GM23248 (cell line): Measurements from ENCODE around the gene ANKRD11. TPM values are rescaled to one million over a fixed set of nuclear protein-coding genes. Genes with fewer than 3 reads are reported as not detected.

Source experiments
- DNase-seq: peaks from one replicate; pipeline ENCODE4 v3.0.0-alpha.2; 2015
- H2AFZ ChIP-seq: fragments of 200-600 bp; sonication (generic); 2 replicates; pipeline ENCODE4 v1.6.1; 2016; ENCODE audit warnings: antibody characterized with exemption
- H3F3A ChIP-seq: fragments of 200-600 bp; sonication (generic); 2 replicates; pipeline ENCODE4 v1.6.1; 2016; ENCODE audit warnings: mild to moderate bottlenecking, antibody characterized with exemption, mixed run types; ENCODE audit not compliant: insufficient read depth
- H3K27ac ChIP-seq: fragments of 200-600 bp; sonication (generic); 2 replicates; pipeline ENCODE4 v1.5.1; 2016; ENCODE audit warnings: mild to moderate bottlenecking
- H3K27me3 ChIP-seq: fragments of 200-600 bp; sonication (generic); replicated peaks from 2 replicates; pipeline ENCODE4 v1.6.1; 2016; ENCODE audit warnings: mild to moderate bottlenecking; ENCODE audit not compliant: insufficient read depth
- H3K36me3 ChIP-seq: fragments of 200-600 bp; sonication (generic); 2 replicates; pipeline ENCODE4 v1.6.1; 2016; ENCODE audit warnings: low read depth, mild to moderate bottlenecking
- H3K4me1 ChIP-seq: fragments of 200-600 bp; sonication (generic); 2 replicates; pipeline ENCODE4 v1.6.1; 2016; ENCODE audit warnings: mild to moderate bottlenecking; ENCODE audit not compliant: insufficient read depth
- H3K4me2 ChIP-seq: fragments of 200-600 bp; sonication (generic); one replicate; pipeline ENCODE4 v1.6.1; 2016; ENCODE audit warnings: mild to moderate bottlenecking; ENCODE audit not compliant: unreplicated experiment
- H3K4me3 ChIP-seq: fragments of 200-600 bp; sonication (generic); 2 replicates; pipeline ENCODE4 v1.5.1; 2016; ENCODE audit warnings: mild to moderate bottlenecking
- H3K79me2 ChIP-seq: fragments of 200-600 bp; sonication (generic); 2 replicates; pipeline ENCODE4 v1.6.1; 2016; ENCODE audit warnings: mild to moderate bottlenecking; ENCODE audit not compliant: insufficient read depth
- H3K9ac ChIP-seq: fragments of 200-600 bp; sonication (generic); 2 replicates; pipeline ENCODE4 v1.6.1; 2016; ENCODE audit warnings: mild to moderate bottlenecking
- H3K9me2 ChIP-seq: fragments of 200-600 bp; sonication (generic); 2 replicates; pipeline ENCODE4 v1.6.1; 2016; ENCODE audit warnings: mixed run types, mild to moderate bottlenecking, moderate library complexity; ENCODE audit not compliant: insufficient read depth
- H3K9me3 ChIP-seq: fragments of 200-600 bp; sonication (generic); one replicate; pipeline ENCODE4 v1.6.1; 2017; ENCODE audit warnings: low read depth
- H4K20me1 ChIP-seq: fragments of 200-600 bp; sonication (generic); 2 replicates; pipeline ENCODE4 v1.6.0; 2016; ENCODE audit not compliant: insufficient read depth
- EZH2 ChIP-seq: fragments of 200-600 bp; sonication (generic); IDR thresholded peaks from 2 replicates; pipeline ENCODE4 v1.6.1; 2018; ENCODE audit warnings: antibody characterized with exemption, mild to moderate bottlenecking; ENCODE audit not compliant: insufficient read depth, poor library complexity, severe bottlenecking
- EZH2phosphoT487 ChIP-seq: fragments of 200-600 bp; sonication (generic); IDR thresholded peaks from 2 replicates; pipeline ENCODE4 v1.6.1; 2018; ENCODE audit warnings: antibody characterized with exemption, moderate library complexity, mild to moderate bottlenecking, low read depth; ENCODE audit not compliant: insufficient read depth
- WGBS, 2 experiments: methylation state at CpG; one replicate each; pipeline ENCODE4 v1.1.6; 2015 to 2017; ENCODE audit warnings: low lambda C conversion rate in 2 of 2, low coverage in 1 of 2; ENCODE audit errors: missing lambda C conversion rate in 2 of 2; 5-methylcytosine and 5-hydroxymethylcytosine counted together
- in situ Hi-C: fragments of 300-500 bp; cut with MboI; formaldehyde crosslinking; loops from 2 replicates; pipeline ENCODE4 v1.15.0; 2020
- polyA plus RNA-seq: library from polyadenylated mRNA; unstranded; fragments of >200 nt; fragmentation: Nextera tagmentation; extraction: Ambion mirVana; gene quantifications from 2 replicates; pipeline ENCODE4 v1.2.1, GENCODE V29; 2016
- total RNA-seq: library from RNA; depleted of rRNA; stranded (reverse); fragments of >200 nt; shearing (Covaris generic); gene quantifications from 2 replicates; pipeline ENCODE4 v1.2.3, GENCODE V29; 2014

The ANKRD11 gene
- total and polyA plus RNA-seq, 2 experiments from 2014 or later, result 39.3 to 84.7 TPM

- H3F3A ChIP-seq, result peaks cover 19% of the 10 kb centered on the region
- H3K9ac ChIP-seq, result no peak overlapping the region
- no peak overlapping the region for H2AFZ ChIP-seq
- no peak for TF ChIP-seq EZH2
- TF ChIP-seq EZH2phosphoT487, result no peak
- H3K9me3 ChIP-seq, result no peaks in the 10 kb centered on the region
- H3K27me3 ChIP-seq, result no peaks in the 10 kb centered on the region
- DNase-seq, result no peak
- no peaks in the 10 kb centered on the region for H3K9me2 ChIP-seq
- no peak overlapping the region for H3K4me2 ChIP-seq
- H3K36me3 ChIP-seq, result no peaks in the 10 kb centered on the region
- H4K20me1 ChIP-seq, result peaks cover 75% of the 10 kb centered on the region
- peaks cover 99% of the 10 kb centered on the region for H3K79me2 ChIP-seq
- H3K4me1 ChIP-seq, result no peaks in the 10 kb centered on the region; the same call in 1 of the 2 replicates
- 91 to 99% methylated on average over 11 of the region's 11 CpGs for WGBS, 2 experiments
- no peak overlapping the region for H3K4me3 ChIP-seq
- no peak overlapping the region for H3K27ac ChIP-seq
- in situ Hi-C loops, result no loop called here
Observed at GRCh38 chr16:89420204-89420603, 70.2 kb downstream of the ANKRD11 start.

DNA sequence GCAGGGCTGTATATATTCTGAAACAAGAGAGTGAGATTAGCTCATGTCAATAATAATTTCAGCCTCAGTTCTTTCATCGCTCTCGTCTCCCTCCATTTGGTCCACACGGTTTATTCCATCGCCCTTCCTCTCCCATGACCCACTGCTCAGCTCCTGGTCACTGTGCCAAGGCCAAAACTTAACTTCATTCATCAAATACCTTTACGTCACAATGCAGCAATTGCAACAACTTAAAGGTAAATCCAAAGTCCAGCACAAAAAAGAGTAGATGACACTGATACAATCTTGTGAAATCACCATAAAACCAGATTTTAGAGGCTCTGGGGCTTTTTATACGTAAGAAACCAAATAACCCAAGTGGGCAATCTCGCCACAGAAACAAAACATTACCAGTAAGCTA lies 72.0 kb downstream of the ANKRD11 start:
- H4K20me1 ChIP-seq, result peaks cover 80% of the 10 kb centered on the region
- in situ Hi-C loops, result no loop called here
- WGBS, 2 experiments, result 90 to 93% methylated on average over 7 of the region's 7 CpGs
- no peaks in the 10 kb centered on the region for H3K9me3 ChIP-seq
- H3K79me2 ChIP-seq, result peaks cover 99% of the 10 kb centered on the region
- peaks cover 12% of the 10 kb centered on the region for H3F3A ChIP-seq
- H2AFZ ChIP-seq, result no peak overlapping the region
- no peaks in the 10 kb centered on the region for H3K36me3 ChIP-seq
- H3K4me1 ChIP-seq, result no peaks in the 10 kb centered on the region; the same call in 1 of the 2 replicates
- no peak for DNase-seq
- H3K9me2 ChIP-seq, result no peaks in the 10 kb centered on the region
- no peak overlapping the region for H3K4me3 ChIP-seq
- H3K27me3 ChIP-seq, result no peaks in the 10 kb centered on the region
- no peak for TF ChIP-seq EZH2
- TF ChIP-seq EZH2phosphoT487, result no peak
- H3K27ac ChIP-seq, result no peak overlapping the region
- no peak overlapping the region for H3K9ac ChIP-seq
- H3K4me2 ChIP-seq, result no peak overlapping the region

- Histone ChIP-seq H3K4me1 (no peaks in the 10 kb centered on the region; the same call in 1 of the 2 replicates), H3F3A (peaks cover 6% of the 10 kb centered on the region), H3K36me3 (no peaks in the 10 kb centered on the region), H3K9ac (no peak overlapping the region), H4K20me1 (peaks cover 80% of the 10 kb centered on the region), H3K4me2 (no peak overlapping the region), H2AFZ (no peak overlapping the region), H3K4me3 (no peak overlapping the region), H3K79me2 (peaks cover 99% of the 10 kb centered on the region), H3K9me2 (no peaks in the 10 kb centered on the region), H3K9me3 (no peaks in the 10 kb centered on the region), H3K27ac (no peak overlapping the region), H3K27me3 (no peaks in the 10 kb centered on the region)
- in situ Hi-C loops, result no loop called here
- WGBS, 2 experiments, result 54 to 60% methylated on average over 7 of the region's 7 CpGs
- no peak for DNase-seq
- TF ChIP-seq EZH2phosphoT487 (no peak), EZH2 (no peak)
Observed at GRCh38 chr16:89417352-89417751, 73.0 kb downstream of the ANKRD11 start.

DNA sequence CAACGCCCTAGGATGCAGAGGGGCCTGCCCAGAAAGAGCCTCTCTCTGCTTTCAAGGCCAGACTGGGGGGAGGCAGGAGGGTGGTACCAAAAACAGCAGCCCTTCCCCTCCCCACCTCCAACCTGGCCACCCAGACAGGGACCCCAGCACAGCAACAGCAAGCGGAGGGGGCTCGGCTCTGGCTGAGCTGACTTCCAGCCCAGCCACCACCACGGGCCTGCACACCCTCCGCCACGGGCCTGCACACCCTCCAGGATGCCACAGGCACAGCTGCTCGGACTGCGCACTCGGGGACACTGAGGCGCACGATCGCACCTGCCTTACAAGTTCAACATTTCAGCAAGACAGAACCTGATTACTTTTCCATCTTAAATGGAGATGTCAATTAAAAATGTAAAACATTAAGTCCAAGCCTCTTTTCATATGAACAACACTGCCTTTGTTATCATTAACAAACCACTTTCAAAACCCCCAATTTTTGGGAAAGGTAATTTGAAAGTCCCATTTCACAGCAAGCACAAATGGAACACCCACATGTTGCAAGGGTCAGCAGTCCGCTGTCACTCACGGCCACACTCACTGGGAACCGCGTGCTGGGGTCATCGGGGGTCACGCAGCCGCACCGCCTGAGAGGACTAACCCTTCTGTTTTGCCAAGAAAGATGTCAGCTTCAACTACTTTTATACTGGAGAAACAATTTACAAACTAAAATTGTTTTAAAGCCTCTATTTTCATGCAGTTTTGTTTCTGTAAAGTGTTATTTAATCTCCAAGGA lies 76.4 kb downstream of the ANKRD11 start:
- in situ Hi-C loops, result no loop called here
- H3K9ac ChIP-seq, result no peak overlapping the region
- no peaks in the 10 kb centered on the region for H3K36me3 ChIP-seq
- no peak overlapping the region for H3K27ac ChIP-seq
- no peaks in the 10 kb centered on the region for H3K9me2 ChIP-seq
- no peaks in the 10 kb centered on the region for H3K27me3 ChIP-seq
- no peak overlapping the region for H2AFZ ChIP-seq
- no peak for TF ChIP-seq EZH2
- TF ChIP-seq EZH2phosphoT487, result no peak
- whole genome bisulfite sequencing, 2 experiments, result 82 to 83% methylated on average over 20 of the region's 20 CpGs
- peaks cover 100% of the 10 kb centered on the region for H3K79me2 ChIP-seq
- H3K4me3 ChIP-seq, result no peak overlapping the region
- H3K9me3 ChIP-seq, result no peaks in the 10 kb centered on the region
- peaks cover 6% of the 10 kb centered on the region for H3F3A ChIP-seq
- peaks cover 83% of the 10 kb centered on the region for H4K20me1 ChIP-seq
- DNase-seq, result no peak
- no peak overlapping the region for H3K4me2 ChIP-seq
- peaks cover 22% of the 10 kb centered on the region for H3K4me1 ChIP-seq
